HL-60 (cell line): ENCODE results near the gene CDH7.

Source experiments
- DNase-seq, 2 experiments: peaks; one replicate each; pipeline ENCODE4 v3.0.0-alpha.2; 2010 to 2020; ENCODE audit warnings: low read depth in 1 of 2, low spot score in 1 of 2
- H3K27ac ChIP-seq: fragments of 250-450 bp; sonication (Bioruptor Pico); replicated peaks from 2 replicates; pipeline ENCODE4 v1.5.1; 2020; ENCODE audit warnings: mild to moderate bottlenecking, moderate library complexity
- H3K27me3 ChIP-seq: fragments of 250-450 bp; sonication (Bioruptor Pico); 2 replicates; pipeline ENCODE4 v1.5.1; 2021; ENCODE audit warnings: mild to moderate bottlenecking, moderate library complexity; ENCODE audit not compliant: insufficient read depth, poor library complexity, severe bottlenecking
- H3K4me3 ChIP-seq: replicated peaks from 2 replicates; pipeline ENCODE4 v1.5.1; 2011; ENCODE audit warnings: mild to moderate bottlenecking, control low read depth, low read length; ENCODE audit not compliant: insufficient read depth
- GABPA ChIP-seq: IDR thresholded peaks from 2 replicates; pipeline ENCODE4 v1.6.1; 2012; ENCODE audit warnings: low read depth
- POLR2AphosphoS5 ChIP-seq: IDR thresholded peaks from 2 replicates; pipeline ENCODE4 v1.6.1; 2012; ENCODE audit warnings: low read depth
- SPI1 ChIP-seq: IDR thresholded peaks from 2 replicates; pipeline ENCODE4 v1.6.1; 2012; ENCODE audit warnings: low read depth, mild to moderate bottlenecking, borderline replicate concordance
- TF ChIP-seq, protein P1 (sequence below): IDR thresholded peaks from one replicate; pipeline ENCODE4 v1.5.1; 2011; ENCODE audit warnings: low read length, control low read depth, inconsistent platforms; ENCODE audit not compliant: insufficient read depth
- TF ChIP-seq, protein P2 (sequence below): IDR thresholded peaks from 2 replicates; pipeline ENCODE4 v1.6.1; 2012; ENCODE audit warnings: low read depth; ENCODE audit not compliant: insufficient replicate concordance

The CDH7 gene

DNA sequence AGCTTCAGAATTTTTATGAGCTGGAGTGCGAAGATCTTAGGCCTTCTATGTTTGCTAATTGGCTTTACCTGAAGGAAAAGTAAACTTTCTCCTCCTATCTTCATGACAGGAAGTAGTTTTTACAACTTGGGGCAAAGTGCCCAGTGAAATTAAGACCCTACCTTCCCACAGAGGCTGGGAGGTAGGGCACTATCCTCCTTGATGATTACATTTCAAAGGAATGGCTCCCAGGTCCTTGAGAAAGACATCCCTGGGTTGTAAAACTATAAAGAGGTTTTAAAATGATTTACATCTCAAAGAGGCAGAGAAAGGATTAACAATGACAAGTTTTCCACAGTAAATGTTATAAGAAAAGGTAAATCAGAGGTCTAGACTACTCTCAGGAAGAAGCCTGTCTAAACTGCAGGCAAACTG, 155.8 kb downstream of the CDH7 start:
- no peak for TF ChIP-seq GABPA
- DNase-seq = no peak
- no peaks in the 10 kb centered on the region for H3K27me3 ChIP-seq
- H3K27ac ChIP-seq = no peak overlapping the region
- no peak overlapping the region for H3K4me3 ChIP-seq

DNA sequence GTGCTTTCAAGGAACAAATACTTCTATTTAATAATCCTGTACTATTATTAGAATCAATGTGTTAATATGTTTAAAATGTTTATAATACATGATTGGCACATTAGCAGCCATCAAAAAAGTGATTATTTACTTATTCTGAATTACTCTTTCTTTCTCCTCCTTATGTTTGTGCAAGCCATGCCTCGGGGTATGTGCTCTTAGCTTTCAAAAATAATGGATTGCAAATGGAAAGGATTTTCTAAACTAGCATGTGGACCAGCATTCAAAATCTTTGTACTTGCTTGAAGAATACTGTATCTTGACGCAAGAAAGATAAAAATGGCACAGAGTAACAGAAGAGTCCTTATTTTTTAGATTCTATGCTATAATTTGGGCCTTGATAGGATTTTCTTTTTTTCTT, 156.5 kb downstream of the CDH7 start:
- H3K27me3 ChIP-seq = no peaks in the 10 kb centered on the region
- DNase-seq = no peak
- H3K27ac ChIP-seq = no peak overlapping the region
- no peak overlapping the region for H3K4me3 ChIP-seq
- TF ChIP-seq SPI1 (no peak), POLR2AphosphoS5 (no peak), GABPA (no peak)

DNA sequence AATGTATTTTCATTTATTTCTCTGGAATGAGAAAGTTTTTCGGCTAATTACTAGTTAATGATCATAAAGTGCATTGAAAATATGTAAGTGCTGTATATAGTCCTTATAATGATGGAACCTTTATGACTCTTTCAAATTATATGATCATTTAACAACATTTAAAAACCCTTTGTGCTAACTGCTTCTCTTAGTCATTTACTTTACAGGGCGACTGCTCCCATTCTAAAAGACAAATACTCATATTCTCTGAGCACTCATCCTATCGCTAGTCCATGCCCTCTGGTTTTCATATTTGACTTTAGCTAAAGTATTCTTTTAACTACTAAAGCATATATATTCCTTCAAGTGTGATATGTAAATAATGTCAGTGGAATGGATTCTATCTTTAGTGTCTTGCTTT, 168.2 kb downstream of the CDH7 start:
- TF ChIP-seq POLR2AphosphoS5 (no peak), SPI1 (no peak), GABPA (no peak)
- TF ChIP-seq, protein P1, sequence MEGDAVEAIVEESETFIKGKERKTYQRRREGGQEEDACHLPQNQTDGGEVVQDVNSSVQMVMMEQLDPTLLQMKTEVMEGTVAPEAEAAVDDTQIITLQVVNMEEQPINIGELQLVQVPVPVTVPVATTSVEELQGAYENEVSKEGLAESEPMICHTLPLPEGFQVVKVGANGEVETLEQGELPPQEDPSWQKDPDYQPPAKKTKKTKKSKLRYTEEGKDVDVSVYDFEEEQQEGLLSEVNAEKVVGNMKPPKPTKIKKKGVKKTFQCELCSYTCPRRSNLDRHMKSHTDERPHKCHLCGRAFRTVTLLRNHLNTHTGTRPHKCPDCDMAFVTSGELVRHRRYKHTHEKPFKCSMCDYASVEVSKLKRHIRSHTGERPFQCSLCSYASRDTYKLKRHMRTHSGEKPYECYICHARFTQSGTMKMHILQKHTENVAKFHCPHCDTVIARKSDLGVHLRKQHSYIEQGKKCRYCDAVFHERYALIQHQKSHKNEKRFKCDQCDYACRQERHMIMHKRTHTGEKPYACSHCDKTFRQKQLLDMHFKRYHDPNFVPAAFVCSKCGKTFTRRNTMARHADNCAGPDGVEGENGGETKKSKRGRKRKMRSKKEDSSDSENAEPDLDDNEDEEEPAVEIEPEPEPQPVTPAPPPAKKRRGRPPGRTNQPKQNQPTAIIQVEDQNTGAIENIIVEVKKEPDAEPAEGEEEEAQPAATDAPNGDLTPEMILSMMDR = no peak
- TF ChIP-seq, protein P2, sequence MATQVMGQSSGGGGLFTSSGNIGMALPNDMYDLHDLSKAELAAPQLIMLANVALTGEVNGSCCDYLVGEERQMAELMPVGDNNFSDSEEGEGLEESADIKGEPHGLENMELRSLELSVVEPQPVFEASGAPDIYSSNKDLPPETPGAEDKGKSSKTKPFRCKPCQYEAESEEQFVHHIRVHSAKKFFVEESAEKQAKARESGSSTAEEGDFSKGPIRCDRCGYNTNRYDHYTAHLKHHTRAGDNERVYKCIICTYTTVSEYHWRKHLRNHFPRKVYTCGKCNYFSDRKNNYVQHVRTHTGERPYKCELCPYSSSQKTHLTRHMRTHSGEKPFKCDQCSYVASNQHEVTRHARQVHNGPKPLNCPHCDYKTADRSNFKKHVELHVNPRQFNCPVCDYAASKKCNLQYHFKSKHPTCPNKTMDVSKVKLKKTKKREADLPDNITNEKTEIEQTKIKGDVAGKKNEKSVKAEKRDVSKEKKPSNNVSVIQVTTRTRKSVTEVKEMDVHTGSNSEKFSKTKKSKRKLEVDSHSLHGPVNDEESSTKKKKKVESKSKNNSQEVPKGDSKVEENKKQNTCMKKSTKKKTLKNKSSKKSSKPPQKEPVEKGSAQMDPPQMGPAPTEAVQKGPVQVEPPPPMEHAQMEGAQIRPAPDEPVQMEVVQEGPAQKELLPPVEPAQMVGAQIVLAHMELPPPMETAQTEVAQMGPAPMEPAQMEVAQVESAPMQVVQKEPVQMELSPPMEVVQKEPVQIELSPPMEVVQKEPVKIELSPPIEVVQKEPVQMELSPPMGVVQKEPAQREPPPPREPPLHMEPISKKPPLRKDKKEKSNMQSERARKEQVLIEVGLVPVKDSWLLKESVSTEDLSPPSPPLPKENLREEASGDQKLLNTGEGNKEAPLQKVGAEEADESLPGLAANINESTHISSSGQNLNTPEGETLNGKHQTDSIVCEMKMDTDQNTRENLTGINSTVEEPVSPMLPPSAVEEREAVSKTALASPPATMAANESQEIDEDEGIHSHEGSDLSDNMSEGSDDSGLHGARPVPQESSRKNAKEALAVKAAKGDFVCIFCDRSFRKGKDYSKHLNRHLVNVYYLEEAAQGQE = no peak
- no peak overlapping the region for H3K4me3 ChIP-seq
- DNase-seq = no peak
- H3K27me3 ChIP-seq = no peaks in the 10 kb centered on the region
- no peak overlapping the region for H3K27ac ChIP-seq

DNA sequence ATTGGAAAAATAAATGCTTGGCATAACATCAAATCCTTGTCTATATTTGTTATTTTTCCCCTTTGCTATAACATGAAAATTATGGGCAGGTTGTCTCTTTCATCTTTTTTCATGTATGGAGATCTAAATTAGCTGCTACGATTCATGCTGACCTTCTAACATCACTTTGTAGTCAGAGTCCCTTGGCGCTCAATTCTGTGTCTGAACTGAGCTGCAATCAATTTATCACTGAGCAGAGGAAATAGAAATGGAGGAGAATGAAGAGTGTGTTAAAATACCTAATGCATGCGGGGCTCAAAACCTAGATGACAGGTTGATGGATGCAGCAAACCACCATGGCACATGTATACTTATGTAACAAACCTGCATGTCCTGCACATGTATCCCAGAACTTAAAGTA, 168.9 kb downstream of the CDH7 start:
- TF ChIP-seq SPI1 (no peak), GABPA (no peak), POLR2AphosphoS5 (no peak)
- TF ChIP-seq, protein P2 = no peak
- TF ChIP-seq, protein P1 = no peak
- DNase-seq = no peak
- no peak overlapping the region for H3K4me3 ChIP-seq
- no peaks in the 10 kb centered on the region for H3K27me3 ChIP-seq
- no peak overlapping the region for H3K27ac ChIP-seq

DNA sequence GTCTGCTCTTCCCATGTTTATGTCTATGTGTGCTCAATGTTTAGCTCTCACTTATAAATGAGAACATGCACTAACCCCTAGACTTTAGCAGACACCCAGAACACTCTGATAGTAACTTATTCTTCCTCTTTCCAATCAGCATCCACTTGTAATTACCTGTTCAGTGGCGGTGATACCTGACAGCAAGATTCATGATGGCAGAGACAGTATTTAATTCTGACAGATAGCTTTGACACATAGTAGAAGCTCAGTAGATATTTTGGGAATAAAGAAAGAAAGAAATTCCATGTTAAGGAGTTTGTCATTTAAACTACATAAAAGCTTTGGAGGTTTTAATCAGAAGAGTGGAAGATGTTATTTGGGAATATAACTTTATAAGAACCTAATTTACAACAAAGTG, 171.3 kb downstream of the CDH7 start:
- TF ChIP-seq, protein P1 = no peak
- TF ChIP-seq, protein P2 = no peak
- TF ChIP-seq POLR2AphosphoS5 (no peak), GABPA (no peak), SPI1 (no peak)
- no peak for DNase-seq
- Histone ChIP-seq H3K27ac (no peak overlapping the region), H3K4me3 (no peak overlapping the region), H3K27me3 (no peaks in the 10 kb centered on the region)
